B cell (primary cell): ENCODE data around the gene COL25A1. TPM values are rescaled to one million over a fixed set of nuclear protein-coding genes. Genes with fewer than 3 reads are reported as not detected.

Experiments used
- ATAC-seq: fragments of 200-7000 bp; cut with Tn5 transposase; one replicate; pipeline ENCODE4 v1.10.0; 2021; ENCODE audit warnings: low read depth, mild to moderate bottlenecking, moderate number of reproducible peaks, moderate library complexity
- CTCF ChIA-PET: fragments of 350-600 bp; sonication (Branson Sonifier 250); formaldehyde crosslinking; loops from one replicate; lab custom pipeline; 2021; ENCODE audit warnings: antibody characterized with exemption, inconsistent platforms; lab: Charles Lee
- POLR2A ChIA-PET: fragments of 350-600 bp; sonication (Branson Sonifier 250); formaldehyde crosslinking; loops from one replicate; lab custom pipeline; 2021; ENCODE audit warnings: antibody characterized with exemption; lab: Charles Lee
- DNase-seq: peaks from one replicate; pipeline ENCODE4 v3.0.0; 2013
- H2AFZ ChIP-seq: 2 replicates; pipeline ENCODE4 v1.6.1; 2012; ENCODE audit warnings: mild to moderate bottlenecking, low read depth, low read length; ENCODE audit not compliant: insufficient read depth, poor library complexity, severe bottlenecking
- H3K27ac ChIP-seq, 2 donors: 1 replicate in 1 of 2; 2 replicates in 1 of 2; pipeline ENCODE4 v1.5.1; 2012 to 2013; ENCODE audit warnings: low read length in 2 of 2, mild to moderate bottlenecking in 2 of 2, moderate library complexity in 1 of 2
- H3K27me3 ChIP-seq, 4 experiments: fragments of 200-600 bp in 1 of 4; sonication (generic) in 1 of 4; replicated peaks in 1 of 4; 1 replicate in 2 of 4; 2 replicates in 2 of 4; pipeline versions ENCODE4 v1.6.1 to v1.7.0; 2013 to 2016; ENCODE audit warnings: low read length in 3 of 4, mild to moderate bottlenecking in 2 of 4, mixed read lengths in 1 of 4, moderate library complexity in 1 of 4; ENCODE audit not compliant: insufficient read depth in 4 of 4, control insufficient read depth in 3 of 4; ENCODE audit errors: control extremely low read depth in 1 of 4
- H3K36me3 ChIP-seq, 2 experiments: replicated peaks in 1 of 2; 1 replicate in 1 of 2; 2 replicates in 1 of 2; pipeline versions ENCODE4 v1.6.1 to v1.7.1; 2013; ENCODE audit warnings: low read length in 1 of 2; ENCODE audit not compliant: insufficient read depth in 2 of 2, control insufficient read depth in 1 of 2; ENCODE audit errors: control extremely low read depth in 1 of 2, extremely low read depth in 1 of 2
- H3K4me1 ChIP-seq, 2 donors: fragments of 200-600 bp in 1 of 2; sonication (generic) in 1 of 2; 1 replicate in 1 of 2; 2 replicates in 1 of 2; pipeline versions ENCODE4 v1.5.1 to v1.6.1; 2013 to 2017; ENCODE audit warnings: low read length in 2 of 2; ENCODE audit not compliant: control insufficient read depth in 2 of 2, insufficient read depth in 2 of 2
- H3K4me2 ChIP-seq: replicated peaks from 2 replicates; pipeline ENCODE3; 2012; ENCODE audit warnings: mild to moderate bottlenecking, low read depth, low read length; ENCODE audit not compliant: poor library complexity, severe bottlenecking
- H3K4me3 ChIP-seq, 5 experiments: fragments of 200-600 bp in 1 of 5; sonication (generic) in 1 of 5; 1 replicate in 3 of 5; 2 replicates in 2 of 5; pipeline versions ENCODE4 v1.5.1 to v1.7.0; 2011 to 2016; ENCODE audit warnings: low read length in 4 of 5, mild to moderate bottlenecking in 4 of 5, low read depth in 2 of 5, control low read depth in 1 of 5, moderate library complexity in 1 of 5; ENCODE audit not compliant: insufficient read depth in 1 of 5; ENCODE audit errors: control extremely low read depth in 1 of 5, extremely low read depth in 1 of 5
- H3K79me2 ChIP-seq: fragments of 200-600 bp; sonication (generic); one replicate; pipeline ENCODE4 v1.6.0; 2016; ENCODE audit warnings: low read length; ENCODE audit not compliant: control insufficient read depth, insufficient read depth
- H3K9ac ChIP-seq: fragments of 200-600 bp; sonication (generic); 2 replicates; pipeline ENCODE4 v1.6.1; 2017; ENCODE audit warnings: mild to moderate bottlenecking, low read length, moderate library complexity
- H3K9me3 ChIP-seq, 3 donors: one replicate each; pipeline versions ENCODE4 v1.6.1 to v1.7.1; 2013; ENCODE audit warnings: low read length in 2 of 3; ENCODE audit not compliant: control insufficient read depth in 2 of 3, insufficient read depth in 1 of 3; ENCODE audit errors: control extremely low read depth in 1 of 3
- H4K20me1 ChIP-seq: 2 replicates; pipeline ENCODE4 v1.6.0; 2012; ENCODE audit warnings: mild to moderate bottlenecking, low read length; ENCODE audit not compliant: insufficient read depth, control insufficient read depth, poor library complexity, severe bottlenecking
- H3K27ac Mint-ChIP-seq: one replicate; pipeline ENCODE4 v1.8.0; 2021; ENCODE audit warnings: mixed read lengths
- H3K27me3 Mint-ChIP-seq: one replicate; pipeline ENCODE4 v1.8.0; 2021; ENCODE audit warnings: mixed read lengths
- H3K4me1 Mint-ChIP-seq: one replicate; pipeline ENCODE4 v1.8.0; 2021; ENCODE audit warnings: mixed read lengths
- H3K4me3 Mint-ChIP-seq: one replicate; pipeline ENCODE4 v1.8.0; 2021; ENCODE audit warnings: mixed read lengths
- H3K9me3 Mint-ChIP-seq: one replicate; pipeline ENCODE4 v1.8.0; 2022; ENCODE audit warnings: mixed read lengths; ENCODE audit not compliant: insufficient read depth
- EZH2 ChIP-seq: IDR thresholded peaks from 2 replicates; pipeline ENCODE4 v1.6.1; 2012; ENCODE audit warnings: borderline replicate concordance, low read depth, mild to moderate bottlenecking, moderate library complexity, low read length; ENCODE audit not compliant: insufficient read depth, poor library complexity, severe bottlenecking
- WGBS: methylation state at CpG from one replicate; pipeline ENCODE4 v1.1.5; 2013; ENCODE audit warnings: missing lambda C conversion rate; ENCODE audit not compliant: insufficient coverage; 5-methylcytosine and 5-hydroxymethylcytosine counted together
- intact Hi-C: fragments of 100-400 bp; cut with micrococcal nuclease; formaldehyde crosslinking; loops from one replicate; pipeline ENCODE4 v1.10.0; 2022
- polyA plus RNA-seq: library from polyadenylated mRNA; depleted of rRNA; stranded (reverse); fragments of >200 nt; gene quantifications from 2 replicates; pipeline ENCODE4 v1.2.3, GENCODE V29; 2012
- total RNA-seq, 2 donors: library from RNA; stranded (reverse); fragments of 120-200 nt in 1 of 2; gene quantifications; 1 replicate in 1 of 2; 2 replicates in 1 of 2; pipeline versions ENCODE4 v1.2.3 to v1.2.4, GENCODE V29; 2013 to 2022
- TF ChIP-seq, protein P1 (sequence below): fragments of 200-600 bp; IDR thresholded peaks from one replicate; pipeline ENCODE4 v1.8.0; 2022; ENCODE audit warnings: antibody characterized with exemption, mild to moderate bottlenecking

The COL25A1 gene
- total and polyA plus RNA-seq, 2 donors (not counting 1 experiment from before 2014, with no cell fraction given), result not detected

- H3K79me2 ChIP-seq, result no peaks in the 10 kb centered on the region
- ChIA-PET CTCF (no interaction called here), POLR2A (no interaction called here)
- no peak overlapping the region for H3K27ac ChIP-seq
- H3K36me3 ChIP-seq, result no peaks in the 10 kb centered on the region
- H3K4me2 ChIP-seq, result no peak overlapping the region
- H4K20me1 ChIP-seq, result no peaks in the 10 kb centered on the region
- no peak for ATAC-seq
- no peaks in the 10 kb centered on the region for H3K4me1 ChIP-seq
- H3K9me3 ChIP-seq, result no peaks in the 10 kb centered on the region
- no peak for DNase-seq
- no peaks in the 10 kb centered on the region for H3K9me3 Mint-ChIP-seq
- peaks cover 0 to 4% (median 2%) of the 10 kb centered on the region in 4 experiments for H3K27me3 ChIP-seq
- intact Hi-C loops, result no loop called here
- WGBS, result 89% methylated on average over 7 of the region's 10 CpGs
- no peak overlapping the region for H2AFZ ChIP-seq
- peaks cover 11% of the 10 kb centered on the region for H3K27me3 Mint-ChIP-seq
- H3K4me1 Mint-ChIP-seq, result no peaks in the 10 kb centered on the region
- H3K9ac ChIP-seq, result no peak overlapping the region
- H3K4me3 Mint-ChIP-seq, result no peak overlapping the region
- H3K27ac Mint-ChIP-seq, result no peak overlapping the region
- H3K4me3 ChIP-seq, result no peak overlapping the region
- TF ChIP-seq, protein P1, sequence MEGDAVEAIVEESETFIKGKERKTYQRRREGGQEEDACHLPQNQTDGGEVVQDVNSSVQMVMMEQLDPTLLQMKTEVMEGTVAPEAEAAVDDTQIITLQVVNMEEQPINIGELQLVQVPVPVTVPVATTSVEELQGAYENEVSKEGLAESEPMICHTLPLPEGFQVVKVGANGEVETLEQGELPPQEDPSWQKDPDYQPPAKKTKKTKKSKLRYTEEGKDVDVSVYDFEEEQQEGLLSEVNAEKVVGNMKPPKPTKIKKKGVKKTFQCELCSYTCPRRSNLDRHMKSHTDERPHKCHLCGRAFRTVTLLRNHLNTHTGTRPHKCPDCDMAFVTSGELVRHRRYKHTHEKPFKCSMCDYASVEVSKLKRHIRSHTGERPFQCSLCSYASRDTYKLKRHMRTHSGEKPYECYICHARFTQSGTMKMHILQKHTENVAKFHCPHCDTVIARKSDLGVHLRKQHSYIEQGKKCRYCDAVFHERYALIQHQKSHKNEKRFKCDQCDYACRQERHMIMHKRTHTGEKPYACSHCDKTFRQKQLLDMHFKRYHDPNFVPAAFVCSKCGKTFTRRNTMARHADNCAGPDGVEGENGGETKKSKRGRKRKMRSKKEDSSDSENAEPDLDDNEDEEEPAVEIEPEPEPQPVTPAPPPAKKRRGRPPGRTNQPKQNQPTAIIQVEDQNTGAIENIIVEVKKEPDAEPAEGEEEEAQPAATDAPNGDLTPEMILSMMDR, result no peak
- no peak for TF ChIP-seq EZH2
These were observed 32.0 kb upstream of the COL25A1 start for GRCh38 chr4:109334129-109335105.

GRCh38 chr4:109332926-109333464 is 30.5 kb upstream of the COL25A1 start:
- intact Hi-C loops, result no loop called here
- no peak for DNase-seq
- no peak for TF ChIP-seq EZH2
- TF ChIP-seq, protein P1, result no peak

More at GRCh38 chr4:109332926-109333464, 30.5 kb upstream of the COL25A1 start:
- ChIA-PET CTCF (no interaction called here), POLR2A (no interaction called here)
- no peak for ATAC-seq
- H3K27ac ChIP-seq, result no peak overlapping the region
- H3K4me3 ChIP-seq, result no peak overlapping the region
- no peaks in the 10 kb centered on the region for H3K9me3 Mint-ChIP-seq
- no peaks in the 10 kb centered on the region for H3K4me1 ChIP-seq
- H4K20me1 ChIP-seq, result no peaks in the 10 kb centered on the region
- no peaks in the 10 kb centered on the region for H3K4me1 Mint-ChIP-seq
- H3K4me3 Mint-ChIP-seq, result no peak overlapping the region
- no peaks in the 10 kb centered on the region for H3K36me3 ChIP-seq
- peaks cover 0 to under 1% (median 0%) of the 10 kb centered on the region in 4 experiments for H3K27me3 ChIP-seq
- H3K27me3 Mint-ChIP-seq, result peaks cover 13% of the 10 kb centered on the region
- no peak overlapping the region for H3K4me2 ChIP-seq
- no peaks in the 10 kb centered on the region for H3K79me2 ChIP-seq
- H3K27ac Mint-ChIP-seq, result no peak overlapping the region
- H2AFZ ChIP-seq, result no peak overlapping the region
- no CpG with 5 or more reads among the region's 2 CpGs for WGBS
- no peaks in the 10 kb centered on the region for H3K9me3 ChIP-seq
- no peak overlapping the region for H3K9ac ChIP-seq
